HepG2 (cell line): ENCODE measurements around the gene GPC6.

Source experiments
- ADNP ChIP-seq: sonication (generic); formaldehyde crosslinking; IDR thresholded peaks from 2 replicates; pipeline ENCODE4 v1.4.0; 2020; ENCODE audit warnings: missing genetic modification reagents
- CTCF ChIP-seq: sonication (generic); formaldehyde crosslinking; IDR thresholded peaks from 2 replicates; pipeline ENCODE4 v1.5.0; 2020; ENCODE audit warnings: mild to moderate bottlenecking, missing genetic modification reagents, moderate library complexity
- EP300 ChIP-seq, 3 experiments: sonication (generic) in 1 of 3; formaldehyde crosslinking in 1 of 3; IDR thresholded peaks; 2 replicates each; pipeline versions ENCODE4 v1.5.1 to v1.6.1; 2011 to 2020; ENCODE audit warnings: low read depth in 2 of 3, low read length in 2 of 3, borderline replicate concordance in 1 of 3, improper control_type of control experiment in 1 of 3, mild to moderate bottlenecking in 1 of 3, missing genetic modification reagents in 1 of 3, moderate library complexity in 1 of 3
- EZH2 ChIP-seq: conservative IDR thresholded peaks from 2 replicates; pipeline ENCODE4 v1.6.1; 2012; ENCODE audit warnings: mild to moderate bottlenecking, low read depth, low read length, moderate library complexity
- HNF4A ChIP-seq: sonication (generic); formaldehyde crosslinking; IDR thresholded peaks from 2 replicates; pipeline ENCODE4 v1.4.0; 2020; ENCODE audit warnings: missing genetic modification reagents
- JUNB ChIP-seq: sonication (generic); formaldehyde crosslinking; IDR thresholded peaks from 2 replicates; pipeline ENCODE4 v1.8.0; 2022; ENCODE audit warnings: missing genetic modification reagents, mild to moderate bottlenecking, borderline replicate concordance
- MAFK ChIP-seq, 2 experiments: IDR thresholded peaks in 1 of 2; conservative IDR thresholded peaks in 1 of 2; 2 replicates each; pipeline ENCODE4 v1.6.1; 2011; ENCODE audit warnings: improper control_type of control experiment in 2 of 2, low read length in 2 of 2
- RELA ChIP-seq: sonication (generic); formaldehyde crosslinking; IDR thresholded peaks from 2 replicates; pipeline ENCODE4 v1.4.0; 2020; ENCODE audit warnings: missing genetic modification reagents
- SMARCC2 ChIP-seq: fragments of 450-650 bp; IDR thresholded peaks from 2 replicates; pipeline ENCODE4 v1.6.1; 2017; ENCODE audit warnings: antibody characterized with exemption, mild to moderate bottlenecking
- SP1 ChIP-seq, 2 experiments: fragments of 450-650 bp in 1 of 2; sonication (generic) in 1 of 2; formaldehyde crosslinking in 1 of 2; IDR thresholded peaks; 2 replicates each; pipeline versions ENCODE4 v1.4.0 to v1.6.1; 2016 to 2020; ENCODE audit warnings: missing genetic modification reagents in 1 of 2
- SRSF4 ChIP-seq: fragments of 200-400 bp; formaldehyde crosslinking; IDR thresholded peaks from one replicate; pipeline ENCODE4 v1.6.1; 2018; ENCODE audit warnings: mild to moderate bottlenecking, low read depth, low read length, moderate library complexity; ENCODE audit not compliant: poor library complexity, severe bottlenecking
- ZNF839 ChIP-seq: sonication (generic); formaldehyde crosslinking; IDR thresholded peaks from 2 replicates; pipeline ENCODE4 v1.4.0; 2020; ENCODE audit warnings: missing genetic modification reagents, mild to moderate bottlenecking, borderline replicate concordance

GRCh38 chr13:94419925-94420305 lies 1193.3 kb downstream of the GPC6 start:
- TF ChIP-seq CTCF (CRISPR knock-in tag) (no peak), JUNB (no peak), ADNP (CRISPR knock-in tag) (no peak), EZH2 (no peak), SMARCC2 (no peak), SP1 (IDR thresholded peaks at IDR 0.05) (no peak), SP1 (CRISPR knock-in tag; IDR thresholded peaks at IDR 0.05) (no peak), EP300 (IDR thresholded peaks at IDR 0.05; ENCODE audit: low read depth in 2 of 2, low read length in 2 of 2) (no peak), EP300 (CRISPR knock-in tag; IDR thresholded peaks at IDR 0.05; ENCODE audit: borderline replicate concordance) (no peak), ZNF839 (CRISPR knock-in tag) (no peak), RELA (CRISPR knock-in tag) (no peak), HNF4A (CRISPR knock-in tag) (no peak), MAFK (conservative IDR thresholded peaks at IDR 0.05 in 1 of 2, IDR thresholded peaks at IDR 0.05 in 1 of 2; ENCODE audit: low read length in 2 of 2) (no peak), SRSF4 (no peak)
